ENCODE measurements around the gene SUPT3H. TPM values are rescaled to one million over a fixed set of nuclear protein-coding genes. Genes with fewer than 3 reads are reported as not detected.

Gene SUPT3H
- total RNA-seq, 4 donors from 2014 or later: 0.80 to 12.7 (median 3.0) TPM

GRCh38 chr6:45000833-45001232, 376.9 kb downstream of the SUPT3H start:
- H3K9me3 ChIP-seq: no peaks in the 10 kb centered on the region
- DNase-seq: no peak
- H3K4me1 ChIP-seq: no peaks in the 10 kb centered on the region
- intact Hi-C loops (cut with DNase I; ENCODE audit: low total_unique reads): no loop called here
- H3K27me3 ChIP-seq: no peaks in the 10 kb centered on the region
- H3K36me3 ChIP-seq: no peaks in the 10 kb centered on the region
- H3K4me3 ChIP-seq: no peak overlapping the region
- no peak for TF ChIP-seq POLR2A (IDR thresholded peaks at IDR 0.05)
- in situ Hi-C loops (cut with MboI; ENCODE audit: low pct_ligation_motif_present in 1 of 4, low pct_unique_long_range_greater_than_20kb in 1 of 4, low sequenced_read_pairs in 3 of 4): no loop called here
- H3K27ac ChIP-seq: no peak overlapping the region

GRCh38 chr6:44999066-44999465, 378.7 kb downstream of the SUPT3H start:
- 85 to 96% methylated on average over 8 of the region's 8 CpGs for WGBS, 2 donors (ENCODE audit: low coverage in 1 of 2)
- TF ChIP-seq, protein P1, sequence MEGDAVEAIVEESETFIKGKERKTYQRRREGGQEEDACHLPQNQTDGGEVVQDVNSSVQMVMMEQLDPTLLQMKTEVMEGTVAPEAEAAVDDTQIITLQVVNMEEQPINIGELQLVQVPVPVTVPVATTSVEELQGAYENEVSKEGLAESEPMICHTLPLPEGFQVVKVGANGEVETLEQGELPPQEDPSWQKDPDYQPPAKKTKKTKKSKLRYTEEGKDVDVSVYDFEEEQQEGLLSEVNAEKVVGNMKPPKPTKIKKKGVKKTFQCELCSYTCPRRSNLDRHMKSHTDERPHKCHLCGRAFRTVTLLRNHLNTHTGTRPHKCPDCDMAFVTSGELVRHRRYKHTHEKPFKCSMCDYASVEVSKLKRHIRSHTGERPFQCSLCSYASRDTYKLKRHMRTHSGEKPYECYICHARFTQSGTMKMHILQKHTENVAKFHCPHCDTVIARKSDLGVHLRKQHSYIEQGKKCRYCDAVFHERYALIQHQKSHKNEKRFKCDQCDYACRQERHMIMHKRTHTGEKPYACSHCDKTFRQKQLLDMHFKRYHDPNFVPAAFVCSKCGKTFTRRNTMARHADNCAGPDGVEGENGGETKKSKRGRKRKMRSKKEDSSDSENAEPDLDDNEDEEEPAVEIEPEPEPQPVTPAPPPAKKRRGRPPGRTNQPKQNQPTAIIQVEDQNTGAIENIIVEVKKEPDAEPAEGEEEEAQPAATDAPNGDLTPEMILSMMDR (IDR thresholded peaks at IDR 0.05): no peak
- TF ChIP-seq EP300 (IDR thresholded peaks at IDR 0.05; ENCODE audit: low read depth) (no peak), POLR2AphosphoS5 (IDR thresholded peaks at IDR 0.05) (no peak), POLR2A (IDR thresholded peaks at IDR 0.05) (no peak)
- in situ Hi-C loops (cut with MboI; ENCODE audit: low pct_ligation_motif_present in 1 of 4, low pct_unique_long_range_greater_than_20kb in 1 of 4, low sequenced_read_pairs in 3 of 4): no loop called here

DNA sequence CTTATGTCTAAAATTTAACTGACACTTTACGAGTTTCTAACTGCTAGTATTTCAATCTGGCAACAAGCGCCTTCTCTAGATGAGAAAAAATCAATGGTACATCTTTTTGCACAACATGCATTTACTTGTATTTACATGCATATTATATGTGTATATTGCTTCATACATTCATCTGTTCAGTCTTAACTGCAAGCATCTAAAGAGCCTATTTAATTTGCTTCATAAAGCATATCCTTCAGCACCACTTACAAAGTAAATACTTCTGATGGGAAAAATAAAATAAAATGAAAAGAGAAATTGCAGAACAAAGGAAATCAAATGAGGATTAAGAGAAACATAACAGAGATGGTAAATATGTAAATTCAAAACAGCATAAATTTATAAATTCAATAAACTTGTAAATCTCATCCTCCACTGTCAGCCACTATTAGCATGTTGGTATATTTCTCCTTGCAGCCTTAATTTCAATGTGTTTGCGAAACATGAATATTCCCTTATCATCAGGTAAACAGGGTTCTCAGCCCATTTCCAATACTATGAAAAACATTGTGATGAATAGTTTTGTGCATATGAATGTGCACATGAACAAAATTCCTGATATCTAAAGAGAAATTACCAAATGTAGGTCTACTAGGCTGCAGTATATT, 382.1 kb downstream of the SUPT3H start:
- Histone ChIP-seq H3K36me3 (no peaks in the 10 kb centered on the region), H3K27ac (no peak overlapping the region), H3K9me3 (no peaks in the 10 kb centered on the region), H3K4me1 (no peaks in the 10 kb centered on the region), H3K4me3 (no peak overlapping the region), H3K27me3 (no peaks in the 10 kb centered on the region)
- in situ Hi-C loops (cut with MboI; ENCODE audit: low pct_ligation_motif_present in 1 of 4, low pct_unique_long_range_greater_than_20kb in 1 of 4, low sequenced_read_pairs in 3 of 4) (no loop called here), intact Hi-C loops (cut with DNase I; ENCODE audit: low total_unique reads) (no loop called here)
- TF ChIP-seq, protein P1 (IDR thresholded peaks at IDR 0.05): no peak
- TF ChIP-seq EP300 (IDR thresholded peaks at IDR 0.05; ENCODE audit: low read depth) (no peak), POLR2A (IDR thresholded peaks at IDR 0.05) (no peak), POLR2AphosphoS5 (IDR thresholded peaks at IDR 0.05) (no peak)
- 85 to 96% methylated on average over 3 of the region's 3 CpGs for WGBS, 2 donors (ENCODE audit: low coverage in 1 of 2)
- no peak for DNase-seq

More at GRCh38 chr6:44999066-44999465, 378.7 kb downstream of the SUPT3H start:
- Histone ChIP-seq H3K9me3 (no peaks in the 10 kb centered on the region), H3K27ac (no peak overlapping the region), H3K4me3 (no peak overlapping the region), H3K36me3 (no peaks in the 10 kb centered on the region), H3K27me3 (no peaks in the 10 kb centered on the region), H3K4me1 (no peaks in the 10 kb centered on the region)
- no peak for DNase-seq
- intact Hi-C loops (cut with DNase I; ENCODE audit: low total_unique reads): no loop called here

- intact Hi-C loops (cut with DNase I; ENCODE audit: low total_unique reads) (no loop called here), in situ Hi-C loops (cut with MboI; ENCODE audit: low pct_ligation_motif_present in 1 of 4, low pct_unique_long_range_greater_than_20kb in 1 of 4, low sequenced_read_pairs in 3 of 4) (no loop called here)
- Histone ChIP-seq H3K9me3 (no peaks in the 10 kb centered on the region), H3K27me3 (no peaks in the 10 kb centered on the region), H3K36me3 (no peaks in the 10 kb centered on the region), H3K27ac (no peak overlapping the region), H3K4me1 (no peaks in the 10 kb centered on the region), H3K4me3 (no peak overlapping the region)
- no peak for DNase-seq
- 80 to 94% methylated on average over 3 of the region's 3 CpGs for WGBS, 2 donors (ENCODE audit: low coverage in 1 of 2)
- TF ChIP-seq, protein P1 (IDR thresholded peaks at IDR 0.05): no peak
- no peak for TF ChIP-seq POLR2AphosphoS5 (IDR thresholded peaks at IDR 0.05)
- TF ChIP-seq EP300 (IDR thresholded peaks at IDR 0.05; ENCODE audit: low read depth): no peak
- TF ChIP-seq POLR2A (IDR thresholded peaks at IDR 0.05): no peak
Measured at GRCh38 chr6:44989391-44989790, 388.3 kb downstream of the SUPT3H start.

DNA sequence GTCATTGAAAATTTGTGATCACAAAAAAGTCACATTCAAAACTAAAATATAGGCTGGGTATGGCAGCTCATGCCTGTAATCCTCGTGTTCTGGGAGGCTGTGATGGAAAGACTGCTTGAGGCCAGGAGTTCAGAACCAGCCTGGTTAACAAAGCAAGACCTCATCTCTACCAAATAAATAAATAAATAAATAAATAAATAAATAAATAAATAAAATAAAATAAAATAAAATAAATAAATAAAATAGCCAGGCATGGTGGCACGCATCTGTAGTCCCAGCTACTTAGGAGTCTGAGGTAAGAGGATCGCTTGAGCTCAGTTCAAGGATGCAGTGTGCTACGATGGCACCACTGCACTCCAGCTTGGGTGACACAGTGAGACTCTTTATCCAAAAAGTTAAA, 392.7 kb downstream of the SUPT3H start:
- H3K36me3 ChIP-seq: no peaks in the 10 kb centered on the region
- in situ Hi-C loops (cut with MboI; ENCODE audit: low pct_ligation_motif_present in 1 of 4, low pct_unique_long_range_greater_than_20kb in 1 of 4, low sequenced_read_pairs in 3 of 4): no loop called here
- H3K9me3 ChIP-seq: no peaks in the 10 kb centered on the region
- H3K27ac ChIP-seq: no peak overlapping the region
- TF ChIP-seq POLR2A (IDR thresholded peaks at IDR 0.05): no peak
- H3K27me3 ChIP-seq: no peaks in the 10 kb centered on the region
- DNase-seq: no peak
- no peak overlapping the region for H3K4me3 ChIP-seq
- H3K4me1 ChIP-seq: no peaks in the 10 kb centered on the region
- intact Hi-C loops (cut with DNase I; ENCODE audit: low total_unique reads): no loop called here
- 90 to 95% methylated on average over 4 of the region's 4 CpGs for WGBS, 2 donors (ENCODE audit: low coverage in 1 of 2)

All from transverse colon (tissue), 4 donors.